Uterus (tissue), 2 donors: ENCODE results near the gene EML6.

Source experiments
- CTCF ChIP-seq, 4 experiments: fragments of 200-600 bp in 2 of 4; fragments of 450-650 bp in 2 of 4; sonication (generic) in 2 of 4; IDR thresholded peaks; one replicate each; pipeline ENCODE4 v1.5.1; 2016 to 2019; ENCODE audit warnings: antibody characterized with exemption in 4 of 4, mild to moderate bottlenecking in 2 of 4, moderate library complexity in 1 of 4
- POLR2A ChIP-seq, 2 donors: fragments of 450-650 bp; IDR thresholded peaks; one replicate each; pipeline ENCODE4 v1.6.1; 2016; ENCODE audit warnings: antibody characterized with exemption in 2 of 2, mild to moderate bottlenecking in 1 of 2, moderate library complexity in 1 of 2

GRCh38 chr2:54809819-54810218 is 86.4 kb downstream of the EML6 start:
- TF ChIP-seq POLR2A (IDR thresholded peaks at IDR 0.05), result no peak
- no peak for TF ChIP-seq CTCF (IDR thresholded peaks at IDR 0.05)
